Prostate gland (tissue), 2 donors: ENCODE data around the gene AUTS2. TPM values are rescaled to one million over a fixed set of nuclear protein-coding genes. Genes with fewer than 3 reads are reported as not detected.

ENCODE experiments used
- DNase-seq: peaks from one replicate; pipeline ENCODE4 v3.0.0-alpha.2; 2019; ENCODE audit warnings: low spot score
- H3K27ac ChIP-seq, 2 donors: fragments of 200-600 bp; sonication (generic); 2 replicates each; pipeline ENCODE4 v1.5.1; 2017 to 2019
- H3K27me3 ChIP-seq: fragments of 200-600 bp; sonication (generic); replicated peaks from 2 replicates; pipeline ENCODE4 v1.5.1; 2019; ENCODE audit not compliant: insufficient read depth
- H3K36me3 ChIP-seq, 2 donors: fragments of 200-600 bp; sonication (generic); 1 replicate in 1 of 2; 2 replicates in 1 of 2; pipeline versions ENCODE4 v1.5.1 to v1.8.1; 2017 to 2019
- H3K4me1 ChIP-seq: fragments of 200-600 bp; sonication (generic); replicated peaks from 2 replicates; pipeline ENCODE4 v1.5.1; 2019
- H3K4me3 ChIP-seq, 2 donors: fragments of 200-600 bp; sonication (generic); 2 replicates each; pipeline ENCODE4 v1.5.1; 2017 to 2019
- H3K9me3 ChIP-seq: fragments of 200-600 bp; sonication (generic); 2 replicates; pipeline ENCODE4 v1.5.1; 2017
- CTCF ChIP-seq, 4 experiments: fragments of 200-600 bp in 2 of 4; fragments of 450-650 bp in 2 of 4; sonication (generic) in 2 of 4; IDR thresholded peaks; 1 replicate in 3 of 4; 2 replicates in 1 of 4; pipeline ENCODE4 v1.5.1; 2016 to 2019; ENCODE audit warnings: antibody characterized with exemption in 4 of 4, mild to moderate bottlenecking in 2 of 4, moderate library complexity in 2 of 4
- POLR2A ChIP-seq: fragments of 450-650 bp; IDR thresholded peaks from one replicate; pipeline ENCODE4 v1.6.1; 2016; ENCODE audit warnings: antibody characterized with exemption, mild to moderate bottlenecking
- POLR2AphosphoS5 ChIP-seq: sonication (generic); formaldehyde crosslinking; IDR thresholded peaks from one replicate; pipeline ENCODE4 v1.6.1; 2017; ENCODE audit warnings: antibody characterized with exemption
- WGBS: methylation state at CpG from one replicate; pipeline ENCODE4 v1.1.5; 2018; 5-methylcytosine and 5-hydroxymethylcytosine counted together
- intact Hi-C: fragments of 100-400 bp; cut with DNase I; formaldehyde crosslinking; loops from one replicate; pipeline ENCODE4 v1.14.2; 2022
- total RNA-seq, 2 donors: library from RNA; depleted of rRNA; stranded (reverse); fragments of >200 nt; gene quantifications; one replicate each; pipeline ENCODE4 v1.1.0, GENCODE V29; 2016

AUTS2 gene
- total RNA-seq, 2 donors from 2014 or later, result 25.0 to 55.2 TPM

GRCh38 chr7:70448312-70448906, 850.1 kb downstream of the AUTS2 start:
- Histone ChIP-seq H3K27ac (no peak overlapping the region), H3K4me3 (no peak overlapping the region), H3K27me3 (no peaks in the 10 kb centered on the region), H3K9me3 (no peaks in the 10 kb centered on the region), H3K4me1 (no peaks in the 10 kb centered on the region), H3K36me3 (no peaks in the 10 kb centered on the region)
- TF ChIP-seq POLR2A, result no peak
- no peak for TF ChIP-seq POLR2AphosphoS5
- TF ChIP-seq CTCF (IDR thresholded peaks at IDR 0.05), result no peak
- no peak for DNase-seq
- intact Hi-C loops, result no loop called here
- 92% methylated on average over 4 of the region's 4 CpGs for WGBS

DNA sequence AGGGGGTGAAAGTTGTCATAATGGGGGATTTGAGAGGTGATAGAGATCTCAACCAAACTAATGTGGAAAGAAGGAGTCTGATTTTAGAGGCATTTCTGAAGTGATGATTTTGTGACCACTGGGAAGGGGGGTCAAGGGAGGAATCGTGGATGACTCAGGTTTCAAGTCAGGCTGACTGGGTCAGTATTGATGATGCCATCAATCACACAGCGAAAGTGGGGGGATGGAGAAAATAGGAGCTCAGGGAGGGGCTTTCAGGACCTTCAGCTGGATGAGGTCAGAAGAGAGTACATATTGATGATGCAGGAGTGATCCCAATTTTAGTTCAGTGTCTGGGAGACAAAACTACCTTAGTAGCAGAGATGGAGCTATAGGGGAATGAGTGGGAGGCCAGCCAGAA, 852.5 kb downstream of the AUTS2 start:
- TF ChIP-seq CTCF (IDR thresholded peaks at IDR 0.05), result no peak
- TF ChIP-seq POLR2AphosphoS5, result no peak
- TF ChIP-seq POLR2A, result no peak
- Histone ChIP-seq H3K4me3 (no peak overlapping the region), H3K27me3 (no peaks in the 10 kb centered on the region), H3K4me1 (no peaks in the 10 kb centered on the region), H3K9me3 (no peaks in the 10 kb centered on the region), H3K27ac (no peak overlapping the region), H3K36me3 (no peaks in the 10 kb centered on the region)
- intact Hi-C loops, result no loop called here
- no peak for DNase-seq
- WGBS, result 87% methylated on average over 2 of the region's 2 CpGs

DNA sequence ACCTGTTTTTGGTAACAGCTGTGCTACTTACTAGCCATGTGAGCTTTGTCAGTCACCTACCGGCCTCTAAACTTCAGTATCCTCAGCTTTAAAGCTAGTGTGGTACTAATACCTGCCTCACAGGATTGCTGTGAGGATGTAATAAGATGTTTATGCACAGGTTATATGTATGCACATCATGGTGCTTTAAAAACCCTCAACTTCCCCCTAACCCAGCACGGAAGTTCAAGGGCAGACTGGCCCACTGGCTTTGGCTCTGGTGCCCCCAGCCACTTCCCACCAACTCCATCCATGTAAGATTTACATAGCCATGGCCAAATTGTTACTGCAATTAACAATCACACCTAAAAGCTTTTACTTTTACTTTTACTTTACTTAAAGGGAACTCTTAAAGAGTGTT, 857.6 kb downstream of the AUTS2 start:
- Histone ChIP-seq H3K36me3 (no peaks in the 10 kb centered on the region), H3K4me3 (no peak overlapping the region), H3K9me3 (no peaks in the 10 kb centered on the region), H3K4me1 (no peaks in the 10 kb centered on the region), H3K27me3 (no peaks in the 10 kb centered on the region), H3K27ac (no peak overlapping the region)
- intact Hi-C loops, result no loop called here
- WGBS, result 92% methylated on average over 2 of the region's 2 CpGs
- DNase-seq, result no peak
- no peak for TF ChIP-seq CTCF (IDR thresholded peaks at IDR 0.05)
- TF ChIP-seq POLR2AphosphoS5, result no peak
- no peak for TF ChIP-seq POLR2A

GRCh38 chr7:70456719-70457118, 858.4 kb downstream of the AUTS2 start:
- 95% methylated on average over 4 of the region's 4 CpGs for WGBS

More at GRCh38 chr7:70456719-70457118, 858.4 kb downstream of the AUTS2 start:
- H3K4me3 ChIP-seq, result no peak overlapping the region
- TF ChIP-seq POLR2A, result no peak
- no peak for TF ChIP-seq CTCF (IDR thresholded peaks at IDR 0.05)
- TF ChIP-seq POLR2AphosphoS5, result no peak
- H3K27ac ChIP-seq, result no peak overlapping the region
- no peaks in the 10 kb centered on the region for H3K36me3 ChIP-seq
- DNase-seq, result no peak
- intact Hi-C loops, result no loop called here
- H3K27me3 ChIP-seq, result no peaks in the 10 kb centered on the region
- no peaks in the 10 kb centered on the region for H3K4me1 ChIP-seq
- H3K9me3 ChIP-seq, result no peaks in the 10 kb centered on the region
